ENCODE measurements around the gene MRPL40. TPM values are rescaled to one million over a fixed set of nuclear protein-coding genes. Genes with fewer than 3 reads are reported as not detected.

The MRPL40 gene
- polyA plus RNA-seq, 1 donor from 2014 or later, result 75.6 TPM

- peaks cover 6% of the 10 kb centered on the region for H3K36me3 Mint-ChIP-seq
- H3K9me3 Mint-ChIP-seq, result no peaks in the 10 kb centered on the region
- peaks cover 2 to 7% (median 4%) of the 10 kb centered on the region in 3 donors for H3K4me1 Mint-ChIP-seq
- no peak overlapping the region for H3K4me3 Mint-ChIP-seq
- peak overlapping the region in 1 of 3 donors; percentile 76 for H3K27ac Mint-ChIP-seq
- no peaks in the 10 kb centered on the region for H3K27me3 Mint-ChIP-seq
Observed at GRCh38 chr22:19401483-19401882, 30.9 kb upstream of the MRPL40 start.

GRCh38 chr22:19402642-19403191, 29.6 kb upstream of the MRPL40 start:
- Mint-ChIP-seq H3K27me3 (no peaks in the 10 kb centered on the region), H3K36me3 (peaks cover 6% of the 10 kb centered on the region), H3K9me3 (no peaks in the 10 kb centered on the region), H3K4me1 (peaks cover 2 to 7% (median 4%) of the 10 kb centered on the region in 3 donors), H3K4me3 (no peak overlapping the region), H3K27ac (peak overlapping the region in 1 of 3 donors; percentile 34)

GRCh38 chr22:19404676-19405075, 27.7 kb upstream of the MRPL40 start:
- Mint-ChIP-seq H3K9me3 (no peaks in the 10 kb centered on the region), H3K27me3 (no peaks in the 10 kb centered on the region), H3K4me3 (peak overlapping the region in 1 of 4 donors; percentile 23), H3K27ac (peak overlapping the region in 1 of 3 donors; percentile 76), H3K36me3 (peaks cover 6% of the 10 kb centered on the region), H3K4me1 (peaks cover 2 to 7% (median 4%) of the 10 kb centered on the region in 3 donors)

- no peaks in the 10 kb centered on the region for H3K9me3 Mint-ChIP-seq
- H3K36me3 Mint-ChIP-seq, result peaks cover 6% of the 10 kb centered on the region
- peaks cover 2 to 7% (median 4%) of the 10 kb centered on the region in 3 donors for H3K4me1 Mint-ChIP-seq
- H3K27ac Mint-ChIP-seq, result peak overlapping the region in 1 of 3 donors; percentile 76
- H3K4me3 Mint-ChIP-seq, result peak overlapping the region in 1 of 4 donors; percentile 23
- H3K27me3 Mint-ChIP-seq, result no peaks in the 10 kb centered on the region
Observed at GRCh38 chr22:19405133-19405532, 27.2 kb upstream of the MRPL40 start.

- H3K4me1 Mint-ChIP-seq, result peaks cover 2 to 7% (median 4%) of the 10 kb centered on the region in 3 donors
- H3K4me3 Mint-ChIP-seq, result no peak overlapping the region
- H3K27ac Mint-ChIP-seq, result no peak overlapping the region
- no peaks in the 10 kb centered on the region for H3K27me3 Mint-ChIP-seq
- no peaks in the 10 kb centered on the region for H3K9me3 Mint-ChIP-seq
- peaks cover 6% of the 10 kb centered on the region for H3K36me3 Mint-ChIP-seq
Observed at GRCh38 chr22:19405652-19406051, 26.7 kb upstream of the MRPL40 start.

- peaks cover 2 to 7% (median 4%) of the 10 kb centered on the region in 3 donors for H3K4me1 Mint-ChIP-seq
- H3K27me3 Mint-ChIP-seq, result no peaks in the 10 kb centered on the region
- peaks cover 6% of the 10 kb centered on the region for H3K36me3 Mint-ChIP-seq
- no peak overlapping the region for H3K27ac Mint-ChIP-seq
- H3K4me3 Mint-ChIP-seq, result no peak overlapping the region
- no peaks in the 10 kb centered on the region for H3K9me3 Mint-ChIP-seq
Observed at GRCh38 chr22:19406281-19406811, 26.0 kb upstream of the MRPL40 start.

GRCh38 chr22:19406846-19407245, 25.5 kb upstream of the MRPL40 start:
- Mint-ChIP-seq H3K27ac (no peak overlapping the region), H3K4me3 (no peak overlapping the region), H3K4me1 (peaks cover 2 to 7% (median 4%) of the 10 kb centered on the region in 3 donors), H3K9me3 (no peaks in the 10 kb centered on the region), H3K36me3 (peaks cover 4% of the 10 kb centered on the region), H3K27me3 (no peaks in the 10 kb centered on the region)

- Mint-ChIP-seq H3K36me3 (peaks cover 4% of the 10 kb centered on the region), H3K4me3 (no peak overlapping the region), H3K4me1 (peaks cover 5 to 15% (median 9%) of the 10 kb centered on the region in 3 donors), H3K27me3 (no peaks in the 10 kb centered on the region), H3K27ac (no peak overlapping the region), H3K9me3 (no peaks in the 10 kb centered on the region)
Observed at GRCh38 chr22:19407649-19408606, 24.4 kb upstream of the MRPL40 start.

GRCh38 chr22:19410941-19411689, 21.2 kb upstream of the MRPL40 start:
- Mint-ChIP-seq H3K9me3 (no peaks in the 10 kb centered on the region), H3K27ac (no peak overlapping the region), H3K27me3 (no peaks in the 10 kb centered on the region), H3K4me3 (no peak overlapping the region), H3K36me3 (peaks cover 2% of the 10 kb centered on the region), H3K4me1 (peaks cover 4 to 17% (median 13%) of the 10 kb centered on the region in 3 donors)

- Mint-ChIP-seq H3K4me1 (peaks cover 4 to 17% (median 13%) of the 10 kb centered on the region in 3 donors), H3K9me3 (no peaks in the 10 kb centered on the region)
Observed at GRCh38 chr22:19411690-19412045, 20.7 kb upstream of the MRPL40 start.

GRCh38 chr22:19412478-19412877, 19.9 kb upstream of the MRPL40 start:
- Mint-ChIP-seq H3K36me3 (peaks cover 6% of the 10 kb centered on the region), H3K27ac (peak overlapping the region in 2 of 3 donors; percentile 36 to 41), H3K4me3 (no peak overlapping the region), H3K27me3 (no peaks in the 10 kb centered on the region), H3K4me1 (peaks cover 4 to 17% (median 13%) of the 10 kb centered on the region in 3 donors), H3K9me3 (no peaks in the 10 kb centered on the region)

More at GRCh38 chr22:19411690-19412045, 20.7 kb upstream of the MRPL40 start:
- H3K36me3 Mint-ChIP-seq, result peaks cover 6% of the 10 kb centered on the region
- H3K27ac Mint-ChIP-seq, result no peak overlapping the region
- H3K4me3 Mint-ChIP-seq, result no peak overlapping the region
- H3K27me3 Mint-ChIP-seq, result no peaks in the 10 kb centered on the region

- H3K4me1 Mint-ChIP-seq, result peaks cover 5 to 17% (median 13%) of the 10 kb centered on the region in 3 donors
- H3K27ac Mint-ChIP-seq, result peak overlapping the region in 2 of 3 donors; percentile 36 to 41
- no peaks in the 10 kb centered on the region for H3K27me3 Mint-ChIP-seq
- peaks cover 6% of the 10 kb centered on the region for H3K36me3 Mint-ChIP-seq
- no peak overlapping the region for H3K4me3 Mint-ChIP-seq
- no peaks in the 10 kb centered on the region for H3K9me3 Mint-ChIP-seq
Observed at GRCh38 chr22:19412923-19413322, 19.4 kb upstream of the MRPL40 start.

GRCh38 chr22:19419086-19419463, 13.3 kb upstream of the MRPL40 start:
- H3K27ac Mint-ChIP-seq, result peak overlapping the region in 2 of 3 donors; percentile 7 to 71
- H3K36me3 Mint-ChIP-seq, result peaks cover 7% of the 10 kb centered on the region
- H3K4me1 Mint-ChIP-seq, result peaks cover 25 to 43% (median 26%) of the 10 kb centered on the region in 3 donors
- H3K9me3 Mint-ChIP-seq, result no peaks in the 10 kb centered on the region
- H3K4me3 Mint-ChIP-seq, result peak overlapping the region in 1 of 4 donors; percentile 2
- H3K27me3 Mint-ChIP-seq, result no peaks in the 10 kb centered on the region

- Mint-ChIP-seq H3K4me1 (peaks cover 24 to 45% (median 26%) of the 10 kb centered on the region in 3 donors), H3K4me3 (peak overlapping the region in 1 of 4 donors; percentile 2), H3K36me3 (peaks cover 7% of the 10 kb centered on the region), H3K27ac (peak overlapping the region; percentile 7 to 71 (median 60)), H3K27me3 (no peaks in the 10 kb centered on the region), H3K9me3 (no peaks in the 10 kb centered on the region)
Observed at GRCh38 chr22:19419464-19420178, 12.7 kb upstream of the MRPL40 start.

Measured in IgD-negative memory B cell (primary cell).